ENCODE measurements around the gene VEGFB. TPM values are rescaled to one million over a fixed set of nuclear protein-coding genes. Genes with fewer than 3 reads are reported as not detected.

Gene VEGFB
- total RNA-seq, 4 donors from 2014 or later: 56.1 to 75.0 (median 65.5) TPM

DNA sequence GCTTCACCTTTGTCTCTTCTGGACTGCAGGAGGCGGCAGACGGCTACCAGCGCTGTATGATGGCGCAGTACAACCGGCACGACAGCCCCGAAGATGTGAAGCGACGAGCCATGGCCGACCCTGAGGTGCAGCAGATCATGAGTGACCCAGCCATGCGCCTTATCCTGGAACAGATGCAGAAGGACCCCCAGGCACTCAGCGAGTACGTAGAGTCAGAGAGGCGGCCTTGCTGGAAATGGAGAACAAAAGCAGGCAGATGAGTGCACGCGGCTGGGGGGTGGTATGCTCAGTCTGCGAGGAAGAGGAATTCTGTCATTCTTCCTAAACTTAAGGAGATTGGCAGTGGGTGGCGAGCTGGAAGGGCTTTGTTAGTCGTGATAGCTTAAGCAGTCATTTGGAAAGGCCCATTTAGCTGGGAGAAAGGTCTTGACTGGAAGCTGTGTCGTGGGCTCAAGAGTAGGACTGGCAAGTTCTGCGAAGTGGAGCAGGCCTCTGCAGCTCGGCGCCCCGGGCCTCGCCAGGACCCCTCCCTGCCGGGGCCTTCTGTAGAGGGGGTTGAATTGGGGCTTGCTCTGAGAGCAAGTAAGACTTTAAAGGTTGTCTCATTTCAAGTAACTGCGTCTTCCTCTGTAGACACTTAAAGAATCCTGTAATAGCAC is 30.8 kb upstream of the VEGFB start:
- H3K9me3 ChIP-seq: no peaks in the 10 kb centered on the region
- no peak overlapping the region for H3K4me3 ChIP-seq
- 90% methylated on average over 27 of the region's 27 CpGs for WGBS
- no peak for TF ChIP-seq CTCF (IDR thresholded peaks at IDR 0.05)
- TF ChIP-seq EP300 (IDR thresholded peaks at IDR 0.05): no peak
- no peak for TF ChIP-seq POLR2A (IDR thresholded peaks at IDR 0.05)
- TF ChIP-seq POLR2AphosphoS5 (IDR thresholded peaks at IDR 0.05): no peak
- no peak overlapping the region for H3K27ac ChIP-seq
- peaks cover 64% of the 10 kb centered on the region for H3K36me3 ChIP-seq
- H3K27me3 ChIP-seq: no peaks in the 10 kb centered on the region
- DNase-seq (ENCODE audit: low spot score in 2 of 2): no peak
- H3K4me1 ChIP-seq: peaks cover 35% of the 10 kb centered on the region

GRCh38 chr11:64204080-64204440 is 30.3 kb upstream of the VEGFB start:
- H3K4me3 ChIP-seq: no peak overlapping the region
- H3K9me3 ChIP-seq: no peaks in the 10 kb centered on the region
- H3K36me3 ChIP-seq: peaks cover 59% of the 10 kb centered on the region
- H3K27ac ChIP-seq: no peak overlapping the region
- TF ChIP-seq EP300 (IDR thresholded peaks at IDR 0.05) (no peak), CTCF (IDR thresholded peaks at IDR 0.05) (no peak), POLR2AphosphoS5 (IDR thresholded peaks at IDR 0.05) (no peak), POLR2A (IDR thresholded peaks at IDR 0.05) (no peak)
- H3K4me1 ChIP-seq: peaks cover 36% of the 10 kb centered on the region
- H3K27me3 ChIP-seq: no peaks in the 10 kb centered on the region
- DNase-seq (ENCODE audit: low spot score in 2 of 2): no peak
- 66% methylated on average over 15 of the region's 16 CpGs for WGBS

- peaks cover 36% of the 10 kb centered on the region for H3K4me1 ChIP-seq
- no peak overlapping the region for H3K4me3 ChIP-seq
- peak; percentile 90 for DNase-seq (ENCODE audit: low spot score in 2 of 2)
- WGBS: 22% methylated on average over 7 of the region's 7 CpGs
- H3K9me3 ChIP-seq: no peaks in the 10 kb centered on the region
- peaks cover 54% of the 10 kb centered on the region for H3K36me3 ChIP-seq
- TF ChIP-seq POLR2AphosphoS5 (IDR thresholded peaks at IDR 0.05): peak in 2 of 3 donors; percentile 40 to 55
- TF ChIP-seq POLR2A (IDR thresholded peaks at IDR 0.05): no peak
- TF ChIP-seq CTCF (IDR thresholded peaks at IDR 0.05): peak; percentile 70 to 72
- H3K27me3 ChIP-seq: no peaks in the 10 kb centered on the region
- no peak overlapping the region for H3K27ac ChIP-seq
Observed at GRCh38 chr11:64204464-64204989, 29.9 kb upstream of the VEGFB start.

DNA sequence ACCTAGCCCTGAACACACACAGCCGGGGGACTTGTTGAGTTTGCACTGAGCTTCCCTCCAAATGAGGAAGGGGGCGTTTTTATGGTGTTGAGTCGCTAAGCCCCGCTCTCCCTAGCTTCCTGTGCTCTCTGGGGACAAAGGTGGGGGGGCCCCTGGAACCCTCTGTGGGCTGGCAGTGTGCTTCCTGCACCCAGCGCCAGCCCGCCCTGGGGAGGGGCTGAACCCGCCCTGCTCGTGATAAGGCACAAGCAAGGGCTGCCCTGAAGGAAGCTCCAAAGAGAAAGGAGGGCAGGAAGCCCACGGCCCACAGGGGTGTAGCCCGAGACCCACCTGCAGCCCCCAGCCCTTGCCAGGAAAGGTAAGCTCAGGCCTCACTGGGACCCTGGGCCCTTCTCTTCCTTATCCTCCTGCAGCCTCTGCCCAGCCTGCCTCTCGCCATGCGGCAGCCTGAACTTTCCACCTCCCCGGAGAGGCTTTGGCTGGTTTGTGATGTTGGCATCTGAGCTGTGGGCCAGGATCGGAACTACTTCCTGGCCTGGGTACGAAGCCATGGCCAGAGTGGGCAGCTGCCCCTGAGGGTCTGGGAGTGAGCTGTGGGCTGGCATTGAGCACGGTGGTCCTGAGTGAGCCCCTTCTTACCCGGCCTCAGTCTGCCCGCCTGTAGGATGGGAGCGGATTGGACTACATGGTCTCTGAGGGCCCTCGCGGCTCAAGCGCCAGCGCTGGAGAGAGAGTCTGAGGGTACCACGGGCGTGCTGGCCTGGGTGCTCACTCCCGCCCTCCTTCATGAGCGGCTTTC is 27.7 kb upstream of the VEGFB start, which contains the start of gene FERMT3:
Gene FERMT3 (plus strand): TSS at position 265 of the 799 bp plus-strand sequence. CDS start 644 bp downstream, outside the sequence.
- Histone ChIP-seq H3K27ac (peak within 1 kb of the TSS; percentile 81), H3K27me3 (no peaks in the 10 kb centered on the region), H3K36me3 (peaks cover 40% of the 10 kb centered on the region), H3K4me1 (peaks cover 36% of the 10 kb centered on the region), H3K4me3 (peak within 1 kb of the TSS; percentile 45), H3K9me3 (no peaks in the 10 kb centered on the region)
- 59% methylated on average over 11 of the region's 27 CpGs for WGBS
- peak in 1 of 2 donors; percentile 74 for DNase-seq (ENCODE audit: low spot score in 2 of 2)
- TF ChIP-seq POLR2A (IDR thresholded peaks at IDR 0.05): no peak
- no peak for TF ChIP-seq POLR2AphosphoS5 (IDR thresholded peaks at IDR 0.05)
- TF ChIP-seq EP300 (IDR thresholded peaks at IDR 0.05): no peak
- no peak for TF ChIP-seq CTCF (IDR thresholded peaks at IDR 0.05)
